ENCODE data around the gene KRTAP12-4. TPM values are rescaled to one million over a fixed set of nuclear protein-coding genes. Genes with fewer than 3 reads are reported as not detected.
"Not testable (repeated sequence)": the region's sequence is repeated elsewhere in the genome, so short reads cannot be mapped to it uniquely, and the experiment has no call there.

KRTAP12-4 gene
- total RNA-seq, 1 donor from 2014 or later = not detected

DNA sequence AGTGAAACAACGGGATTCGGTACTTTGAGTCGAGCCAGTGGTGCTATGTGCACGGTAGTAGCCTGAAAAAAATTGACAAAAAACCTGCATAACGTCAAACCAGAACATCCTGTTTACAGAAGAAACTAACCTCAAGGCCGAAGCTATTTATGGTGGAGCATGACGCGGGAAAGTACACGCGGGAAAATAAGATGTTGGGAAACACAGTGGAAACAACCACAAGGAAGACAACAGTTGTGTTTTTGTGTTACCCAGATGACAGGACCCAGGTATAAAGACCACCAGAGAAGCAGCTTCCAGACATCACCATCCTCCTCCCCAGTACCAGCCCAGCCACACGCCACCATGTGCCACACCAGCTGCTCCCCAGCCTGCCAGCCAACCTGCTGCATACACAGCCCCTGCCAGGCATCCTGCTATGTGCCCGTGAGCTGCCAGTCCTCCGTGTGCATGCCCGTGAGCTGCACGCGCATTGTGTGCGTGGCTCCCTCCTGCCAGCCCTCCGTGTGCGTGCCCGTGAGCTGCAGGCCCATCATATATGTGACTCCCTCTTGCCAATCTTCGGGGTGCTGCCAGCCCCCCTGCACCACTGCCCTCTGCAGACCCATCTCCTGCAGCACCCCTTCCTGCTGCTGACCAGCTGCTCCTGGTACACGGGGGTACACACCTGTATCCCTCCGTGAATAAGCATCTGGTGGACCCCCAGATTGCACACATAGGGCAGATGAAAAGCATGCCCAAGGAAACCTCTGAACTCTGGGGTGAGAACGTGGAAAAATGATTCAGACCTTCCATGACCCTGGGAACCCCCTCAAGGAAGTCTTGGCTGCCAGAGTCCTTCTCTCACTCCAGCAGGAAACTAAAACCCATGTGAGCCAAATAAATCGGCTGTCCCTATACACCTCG is 3.4 kb upstream of the KRTAP12-4 start, which contains the start of gene KRTAP12-3:
Gene KRTAP12-3 (plus strand): TSS at position 298 of the 906 bp plus-strand sequence. CDS start 48 bp downstream, at position 346.
- DNase-seq (ENCODE audit: extremely low read depth, low read depth, low spot score) = no peak

GRCh38 chr21:44656868-44657267 is 2.4 kb upstream of the KRTAP12-4 start:
- no peak for DNase-seq (ENCODE audit: extremely low read depth, low read depth, low spot score)

DNA sequence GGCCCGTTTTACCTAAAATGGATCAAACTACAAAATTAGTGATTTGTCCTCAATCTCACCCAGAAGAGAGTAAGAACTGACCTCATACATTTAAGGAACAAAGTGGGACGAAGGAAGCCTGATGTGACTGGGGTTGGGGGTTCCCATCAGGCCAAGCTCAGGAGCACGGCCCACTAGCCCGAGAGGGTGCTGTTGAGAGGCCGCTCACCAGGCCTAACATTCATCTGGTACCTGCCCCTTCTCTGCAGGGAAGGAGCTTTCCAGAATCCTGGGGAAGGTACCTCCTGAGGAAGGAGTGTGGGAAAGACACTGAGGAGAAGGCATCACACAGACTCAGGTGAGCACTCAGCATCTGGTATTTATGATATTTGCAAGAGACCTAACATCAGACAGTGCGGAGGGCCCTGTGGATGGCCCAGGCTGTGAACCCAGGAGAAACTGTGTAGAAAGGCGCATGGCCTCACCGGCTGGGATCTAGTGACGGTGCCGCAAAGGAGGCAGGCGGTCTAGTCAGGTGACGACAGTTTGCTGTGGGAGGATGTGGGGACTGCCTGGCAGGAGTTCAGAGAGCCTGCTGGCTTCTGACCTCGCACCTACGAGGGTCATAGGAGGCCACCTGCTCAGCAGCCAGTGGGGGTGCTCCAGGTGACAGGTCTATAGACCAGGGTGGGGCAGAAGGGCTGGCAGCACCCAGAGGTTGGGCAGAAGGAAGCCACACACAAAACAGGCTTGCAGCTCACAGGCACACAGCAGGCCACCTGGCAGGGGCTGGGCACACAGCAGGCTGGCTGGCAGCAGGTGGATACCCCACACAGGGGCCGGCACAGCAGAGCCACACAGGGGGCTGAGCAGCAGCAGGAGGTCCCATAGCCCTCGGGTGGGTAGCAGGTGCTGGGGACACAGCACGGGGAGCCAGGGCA is 543 bp downstream of the KRTAP12-4 start:
- no peak for DNase-seq (ENCODE audit: extremely low read depth, low read depth, low spot score)

GRCh38 chr21:44653123-44653522 is 1.3 kb downstream of the KRTAP12-4 start:
- DNase-seq (ENCODE audit: extremely low read depth, low read depth, low spot score) = no peak

- no peak for DNase-seq (ENCODE audit: extremely low read depth, low read depth, low spot score)
Measured at GRCh38 chr21:44650973-44651675, 3.3 kb downstream of the KRTAP12-4 start.

- no peak for DNase-seq (ENCODE audit: extremely low read depth, low read depth, low spot score)
Measured at GRCh38 chr21:44650265-44650972, 4.0 kb downstream of the KRTAP12-4 start.

GRCh38 chr21:44649521-44650100 is 4.8 kb downstream of the KRTAP12-4 start:
- DNase-seq (ENCODE audit: extremely low read depth, low read depth, low spot score) = no peak

DNA sequence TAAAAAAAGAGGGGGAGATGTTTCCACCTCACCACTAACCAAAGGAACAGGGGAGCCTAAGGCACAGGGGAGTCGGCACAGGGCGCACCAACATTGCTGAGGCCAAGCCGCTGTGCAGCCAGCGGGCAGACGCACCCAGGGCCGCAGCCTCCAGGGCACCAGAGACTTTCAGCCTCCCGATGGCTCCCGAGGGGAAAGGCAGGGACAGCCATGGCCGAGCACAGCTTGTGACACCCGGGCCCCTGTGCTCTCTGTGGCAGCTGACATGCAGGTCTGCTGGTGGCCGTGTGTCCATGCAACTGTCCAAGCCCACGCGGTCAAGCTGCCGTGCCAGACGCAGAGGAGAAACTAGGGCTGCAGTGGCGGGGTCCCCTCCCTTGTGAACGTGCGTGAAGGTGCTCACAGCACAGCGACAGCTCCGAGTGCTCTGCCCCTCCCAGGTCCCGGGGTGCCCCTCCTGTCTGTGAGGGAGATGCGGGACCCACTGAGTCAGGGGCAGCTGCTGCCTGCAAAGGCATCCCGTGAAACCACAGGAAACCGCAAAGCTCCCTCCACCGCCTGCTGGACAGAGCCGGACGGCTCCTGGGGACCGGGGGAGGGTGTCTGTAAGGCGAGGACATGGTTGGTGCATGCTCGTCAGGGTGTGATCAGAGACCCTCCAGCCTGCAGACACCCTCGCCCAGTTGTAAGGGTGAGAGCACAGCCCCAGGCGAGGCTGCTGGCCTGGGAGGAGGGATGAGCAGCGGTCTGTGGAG is 5.7 kb downstream of the KRTAP12-4 start:
- no peak for DNase-seq (ENCODE audit: extremely low read depth, low read depth, low spot score)

- DNase-seq (ENCODE audit: extremely low read depth, low read depth, low spot score) = no peak
Measured at GRCh38 chr21:44647222-44647552, 7.3 kb downstream of the KRTAP12-4 start.

DNA sequence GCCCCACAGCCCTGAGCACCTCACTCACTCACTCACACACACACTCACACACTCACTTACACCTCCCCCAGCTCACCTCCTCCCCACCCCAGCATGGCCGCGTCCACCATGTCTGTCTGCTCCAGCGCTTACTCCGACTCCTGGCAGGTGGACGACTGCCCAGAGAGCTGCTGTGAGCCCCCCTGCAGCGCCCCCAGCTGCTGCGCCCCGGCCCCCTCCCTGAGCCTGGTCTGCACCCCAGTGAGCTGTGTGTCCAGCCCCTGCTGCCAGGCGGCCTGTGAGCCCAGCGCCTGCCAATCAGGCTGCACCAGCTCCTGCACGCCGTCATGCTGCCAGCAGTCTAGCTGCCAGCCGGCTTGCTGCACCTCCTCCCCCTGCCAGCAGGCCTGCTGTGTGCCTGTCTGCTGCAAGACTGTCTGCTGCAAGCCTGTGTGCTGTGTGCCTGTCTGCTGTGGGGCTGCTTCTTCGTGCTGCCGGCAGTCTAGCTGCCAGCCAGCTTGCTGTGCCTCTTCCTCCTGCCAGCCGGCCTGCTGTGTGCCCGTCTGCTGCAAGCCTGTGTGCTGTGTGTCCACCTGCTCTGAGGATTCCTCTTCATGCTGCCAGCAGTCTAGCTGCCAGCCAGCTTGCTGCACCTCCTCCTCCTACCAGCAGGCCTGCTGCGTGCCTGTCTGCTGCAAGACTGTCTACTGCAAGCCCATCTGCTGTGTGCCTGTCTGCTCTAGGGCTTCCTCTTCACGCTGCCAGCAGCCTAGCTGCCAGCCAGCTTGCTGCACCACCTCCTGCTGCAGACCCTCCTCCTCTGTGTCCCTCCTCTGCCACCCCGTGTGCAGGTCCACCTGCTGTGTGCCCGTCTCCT is 7.9 kb downstream of the KRTAP12-4 start, which contains the start of gene KRTAP10-11:
Gene KRTAP10-11 (plus strand): TSS at position 49 of the 856 bp plus-strand sequence. CDS start 45 bp downstream, at position 94.
- not testable (repeated sequence) for DNase-seq (ENCODE audit: extremely low read depth, low read depth, low spot score)

- DNase-seq (ENCODE audit: extremely low read depth, low read depth, low spot score) = no peak
Measured at GRCh38 chr21:44644878-44645277, 9.6 kb downstream of the KRTAP12-4 start.

- no peak for DNase-seq (ENCODE audit: extremely low read depth, low read depth, low spot score)
Measured at GRCh38 chr21:44643741-44644310, 10.6 kb downstream of the KRTAP12-4 start.

DNA sequence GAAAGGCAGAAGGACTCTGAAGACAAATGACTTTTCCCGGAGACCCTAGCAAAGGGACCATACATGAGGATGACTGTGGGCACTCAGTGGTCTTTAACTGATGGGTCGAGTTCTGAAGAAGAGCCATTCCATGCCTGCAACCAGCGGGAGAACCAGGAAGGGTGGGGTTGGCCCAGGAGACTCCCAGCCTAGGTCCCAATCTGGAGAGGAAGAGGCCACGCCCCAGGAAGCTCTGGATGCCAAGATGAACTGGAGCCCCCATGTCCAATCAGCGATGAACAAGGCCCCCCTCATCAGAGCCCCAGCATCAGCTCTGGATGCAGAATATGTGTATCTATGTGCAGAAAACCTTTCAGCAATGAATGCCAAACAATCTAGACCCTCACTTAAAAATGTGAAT is 13.7 kb downstream of the KRTAP12-4 start:
- DNase-seq (ENCODE audit: extremely low read depth, low read depth, low spot score) = no peak

DNA sequence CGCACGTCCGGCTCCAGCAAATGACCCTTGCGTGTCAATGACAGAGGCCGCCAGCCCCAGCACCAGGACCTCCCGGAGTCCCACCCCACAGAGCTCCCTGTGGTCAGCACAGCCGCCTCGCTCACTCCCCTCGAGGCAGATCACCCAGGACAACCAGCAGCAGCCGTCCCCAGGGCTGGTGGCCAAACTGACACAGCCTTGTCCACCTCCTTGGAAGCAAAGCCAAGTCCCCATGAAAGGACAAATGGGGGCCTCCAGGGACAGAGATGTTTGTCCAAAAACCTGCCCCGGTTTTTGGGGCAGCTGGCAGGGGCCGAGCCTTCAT is 15.2 kb downstream of the KRTAP12-4 start:
- DNase-seq (ENCODE audit: extremely low read depth, low read depth, low spot score) = no peak

GRCh38 chr21:44638506-44639330 is 15.7 kb downstream of the KRTAP12-4 start:
- not testable (repeated sequence) for DNase-seq (ENCODE audit: extremely low read depth, low read depth, low spot score)

- DNase-seq (ENCODE audit: extremely low read depth, low read depth, low spot score) = not testable (repeated sequence)
Measured at GRCh38 chr21:44637851-44638348, 16.6 kb downstream of the KRTAP12-4 start.

Data from glomerular endothelial cell (primary cell).